H9 (cell line): ENCODE data around the gene DYRK1A. TPM values are rescaled to one million over a fixed set of nuclear protein-coding genes. Genes with fewer than 3 reads are reported as not detected.
A peak's percentile ranks its signal among the peaks of the same experiment; 100 is the strongest.

Source experiments
- DNase-seq: peaks from one replicate; pipeline ENCODE4 v3.0.0-alpha.2; 2017
- H2AFZ ChIP-seq: one replicate; pipeline ENCODE4 v1.6.1; 2013; ENCODE audit warnings: mild to moderate bottlenecking, low read length, control low read depth, moderate library complexity
- H2AK5ac ChIP-seq: 2 replicates; pipeline ENCODE4 v1.6.1; 2013; ENCODE audit warnings: low read length, control low read depth, mixed read lengths; ENCODE audit not compliant: insufficient read length
- H2BK120ac ChIP-seq: one replicate; pipeline ENCODE4 v1.6.1; 2013; ENCODE audit warnings: low read depth, mild to moderate bottlenecking, low read length, control low read depth, inconsistent platforms; ENCODE audit not compliant: poor library complexity, severe bottlenecking
- H2BK12ac ChIP-seq: 2 replicates; pipeline ENCODE4 v1.6.1; 2013; ENCODE audit warnings: low read length, control low read depth, mixed read lengths, low read depth; ENCODE audit not compliant: insufficient read length
- H2BK15ac ChIP-seq: 2 replicates; pipeline ENCODE4 v1.6.1; 2013; ENCODE audit warnings: low read depth, low read length, control low read depth
- H2BK20ac ChIP-seq: one replicate; pipeline ENCODE4 v1.6.1; 2013; ENCODE audit warnings: low read depth, mild to moderate bottlenecking, low read length, control low read depth, inconsistent platforms; ENCODE audit not compliant: poor library complexity, severe bottlenecking
- H2BK5ac ChIP-seq: 2 replicates; pipeline ENCODE4 v1.6.1; 2013; ENCODE audit warnings: low read length, control low read depth, mixed read lengths; ENCODE audit not compliant: insufficient read length
- H3K14ac ChIP-seq: 2 replicates; pipeline ENCODE4 v1.6.1; 2013; ENCODE audit warnings: low read length, control low read depth; ENCODE audit not compliant: insufficient read depth
- H3K18ac ChIP-seq: 2 replicates; pipeline ENCODE4 v1.6.1; 2013; ENCODE audit warnings: low read depth, mild to moderate bottlenecking, mixed read lengths, low read length, control low read depth; ENCODE audit not compliant: insufficient read length
- H3K23ac ChIP-seq: 2 replicates; pipeline ENCODE4 v1.6.1; 2013; ENCODE audit warnings: low read length, control low read depth, mixed read lengths, low read depth; ENCODE audit not compliant: insufficient read length
- H3K23me2 ChIP-seq: 2 replicates; pipeline ENCODE4 v1.6.1; 2013; ENCODE audit warnings: low read depth, mild to moderate bottlenecking, mixed read lengths, low read length, control low read depth; ENCODE audit not compliant: insufficient read length, poor library complexity, severe bottlenecking
- H3K27ac ChIP-seq: 2 replicates; pipeline ENCODE4 v1.5.1; 2013; ENCODE audit warnings: low read length, control low read depth, mixed read lengths, low read depth; ENCODE audit not compliant: insufficient read length
- H3K27me3 ChIP-seq: 2 replicates; pipeline ENCODE4 v1.6.1; 2013; ENCODE audit warnings: low read length, control low read depth, inconsistent platforms; ENCODE audit not compliant: insufficient read depth
- H3K4ac ChIP-seq: 2 replicates; pipeline ENCODE4 v1.6.1; 2013; ENCODE audit warnings: low read depth, mild to moderate bottlenecking, control low read depth, inconsistent platforms, low read length, moderate library complexity
- H3K4me1 ChIP-seq: 2 replicates; pipeline ENCODE4 v1.6.1; 2013; ENCODE audit warnings: low read length, control low read depth, inconsistent platforms; ENCODE audit not compliant: insufficient read depth
- H3K4me2 ChIP-seq: 2 replicates; pipeline ENCODE4 v1.6.1; 2013; ENCODE audit warnings: low read length, control low read depth, mixed read lengths; ENCODE audit not compliant: insufficient read length, insufficient read depth
- H3K56ac ChIP-seq: 2 replicates; pipeline ENCODE4 v1.6.1; 2013; ENCODE audit warnings: low read depth, mild to moderate bottlenecking, mixed read lengths, low read length, control low read depth; ENCODE audit not compliant: insufficient read length
- H3K79me1 ChIP-seq: 2 replicates; pipeline ENCODE4 v1.6.1; 2013; ENCODE audit warnings: low read depth, mild to moderate bottlenecking, moderate library complexity, low read length, control low read depth, inconsistent platforms; ENCODE audit not compliant: insufficient read depth, poor library complexity, severe bottlenecking
- H3K79me2 ChIP-seq: 2 replicates; pipeline ENCODE4 v1.6.1; 2013; ENCODE audit warnings: low read length, control low read depth, inconsistent platforms; ENCODE audit not compliant: insufficient read depth
- H3K9ac ChIP-seq: 2 replicates; pipeline ENCODE4 v1.6.1; 2013; ENCODE audit warnings: low read length, control low read depth, mixed read lengths; ENCODE audit not compliant: insufficient read length; ENCODE audit errors: extremely low read depth
- H3K9me3 ChIP-seq: one replicate; pipeline ENCODE4 v1.6.1; 2013; ENCODE audit warnings: low read depth, low read length, inconsistent platforms; ENCODE audit not compliant: control insufficient read depth
- H3T11ph ChIP-seq: one replicate; pipeline ENCODE4 v1.6.1; 2013; ENCODE audit warnings: mild to moderate bottlenecking, low read length, control low read depth, inconsistent platforms
- H4K20me1 ChIP-seq: one replicate; pipeline ENCODE4 v1.6.1; 2013; ENCODE audit not compliant: control insufficient read depth, insufficient read length, insufficient read depth
- H4K5ac ChIP-seq: 2 replicates; pipeline ENCODE4 v1.6.1; 2013; ENCODE audit warnings: low read depth, mild to moderate bottlenecking, mixed read lengths, low read length, control low read depth; ENCODE audit not compliant: insufficient read length
- H4K8ac ChIP-seq: replicated peaks from 2 replicates; pipeline ENCODE4 v1.6.1; 2013; ENCODE audit warnings: low read length, control low read depth, mixed read lengths, low read depth; ENCODE audit not compliant: insufficient read length
- H4K91ac ChIP-seq: 2 replicates; pipeline ENCODE4 v1.6.1; 2013; ENCODE audit warnings: low read depth, mild to moderate bottlenecking, moderate library complexity, mixed read lengths, low read length, control low read depth; ENCODE audit not compliant: insufficient read length
- H3K27ac Mint-ChIP-seq, 3 experiments: 2 replicates in 2 of 3; 3 replicates in 1 of 3; pipeline ENCODE4 v1.8.0; 2020 to 2021; ENCODE audit warnings: mixed read lengths in 3 of 3, mild to moderate bottlenecking in 1 of 3, moderate library complexity in 1 of 3
- H3K27me3 Mint-ChIP-seq: 2 replicates; pipeline ENCODE4 v1.8.0; 2021; ENCODE audit warnings: low read depth, mild to moderate bottlenecking, moderate library complexity, mixed read lengths
- H3K36me3 Mint-ChIP-seq, 3 experiments: 2 replicates in 2 of 3; 3 replicates in 1 of 3; pipeline ENCODE4 v1.8.0; 2020 to 2021; ENCODE audit warnings: low read depth in 3 of 3, mixed read lengths in 3 of 3; ENCODE audit not compliant: insufficient read depth in 1 of 3
- H3K4me1 Mint-ChIP-seq, 2 experiments: 2 replicates each; pipeline ENCODE4 v1.8.0; 2020; ENCODE audit warnings: mixed read lengths in 2 of 2
- H3K4me3 Mint-ChIP-seq, 2 experiments: 2 replicates in 1 of 2; 3 replicates in 1 of 2; pipeline ENCODE4 v1.8.0; 2020 to 2021; ENCODE audit warnings: mild to moderate bottlenecking in 2 of 2, mixed read lengths in 2 of 2, moderate library complexity in 1 of 2
- H3K9me3 Mint-ChIP-seq, 2 experiments: 2 replicates in 1 of 2; 3 replicates in 1 of 2; pipeline ENCODE4 v1.8.0; 2020; ENCODE audit warnings: mild to moderate bottlenecking in 2 of 2, mixed read lengths in 2 of 2, moderate library complexity in 1 of 2
- CTCF ChIP-seq: fragments of 200-600 bp; sonication (generic); conservative IDR thresholded peaks from 3 replicates; pipeline ENCODE4 v1.8.0; 2021; ENCODE audit warnings: antibody characterized with exemption, mild to moderate bottlenecking
- WGBS: extraction: QIAGEN DNeasy Blood & Tissue Kit; methylation state at CpG from one replicate; pipeline ENCODE4 v1.1.7; 2013; ENCODE audit warnings: missing lambda C conversion rate, low lambda C conversion rate, mixed read lengths; ENCODE audit not compliant: insufficient read length; ENCODE audit errors: extremely low coverage; 5-methylcytosine and 5-hydroxymethylcytosine counted together
- total RNA-seq: library from RNA; stranded (reverse); gene quantifications from 2 replicates; pipeline ENCODE4 v1.2.1, GENCODE V29; 2021

DYRK1A gene
- total RNA-seq, 1 experiment from 2014 or later: 73.6 TPM

GRCh38 chr21:37393030-37393429 lies 26.5 kb downstream of the DYRK1A start:
- H2BK120ac ChIP-seq: no peak overlapping the region
- no peak for TF ChIP-seq CTCF
- no CpG with 5 or more reads among the region's 2 CpGs for WGBS
- no peak overlapping the region for H2BK12ac ChIP-seq
- no peak overlapping the region for H3K18ac ChIP-seq
- no peak overlapping the region for H3K23ac ChIP-seq
- H2BK5ac ChIP-seq: no peak overlapping the region
- no peak overlapping the region for H2AK5ac ChIP-seq
- DNase-seq: no peak
- Mint-ChIP-seq H3K4me3 (no peak overlapping the region), H3K27ac (0 out of 7 replicates have a peak overlapping the region, but pooled peaks of 1 of the 3 experiments have one; percentile 51), H3K36me3 (no peaks in the 10 kb centered on the region), H3K4me1 (peaks cover 51 to 55% of the 10 kb centered on the region in 2 experiments), H3K9me3 (no peaks in the 10 kb centered on the region), H3K27me3 (no peaks in the 10 kb centered on the region)
- no peak overlapping the region for H4K8ac ChIP-seq
- no peaks in the 10 kb centered on the region for H4K20me1 ChIP-seq
- peaks cover 73% of the 10 kb centered on the region; the same call in 1 of the 2 replicates for H3K79me2 ChIP-seq
- H3K27ac ChIP-seq: no peak overlapping the region
- H2AFZ ChIP-seq: no peak overlapping the region
- no peak overlapping the region for H3K56ac ChIP-seq
- no peak overlapping the region for H3K4ac ChIP-seq
- H3K23me2 ChIP-seq: no peaks in the 10 kb centered on the region
- H3K79me1 ChIP-seq: peaks cover 16% of the 10 kb centered on the region
- no peaks in the 10 kb centered on the region for H3K27me3 ChIP-seq
- H3T11ph ChIP-seq: no peak overlapping the region
- H3K9me3 ChIP-seq: no peaks in the 10 kb centered on the region
- H3K9ac ChIP-seq: no peak overlapping the region
- H3K4me1 ChIP-seq: peaks cover 6% of the 10 kb centered on the region; the same call in 1 of the 2 replicates
- H4K5ac ChIP-seq: no peak overlapping the region
- no peak overlapping the region for H3K14ac ChIP-seq
- H2BK15ac ChIP-seq: no peak overlapping the region
- H2BK20ac ChIP-seq: no peak overlapping the region
- H4K91ac ChIP-seq: no peak overlapping the region
- no peak overlapping the region for H3K4me2 ChIP-seq
